CD14-positive monocyte (primary cell): Measurements from ENCODE around the gene UBR3. TPM values are rescaled to one million over a fixed set of nuclear protein-coding genes. Genes with fewer than 3 reads are reported as not detected.

Experiments used
- DNase-seq, 3 donors: peaks; one replicate each; pipeline ENCODE4 v3.0.0-alpha.2; 2011 to 2022
- H2AFZ ChIP-seq: 2 replicates; pipeline ENCODE4 v1.6.0; 2012; ENCODE audit warnings: mild to moderate bottlenecking, low read depth, low read length, inconsistent platforms; ENCODE audit not compliant: insufficient read depth, poor library complexity, severe bottlenecking
- H3K27ac ChIP-seq, 2 donors: 1 replicate in 1 of 2; 2 replicates in 1 of 2; pipeline ENCODE4 v1.5.1; 2012 to 2013; ENCODE audit warnings: low read length in 2 of 2, control low read depth in 1 of 2, inconsistent platforms in 1 of 2, low read depth in 1 of 2, mild to moderate bottlenecking in 1 of 2
- H3K27me3 ChIP-seq, 2 donors: one replicate each; pipeline versions ENCODE4 v1.6.0 to v1.6.1; 2011 to 2013; ENCODE audit warnings: low read length in 2 of 2; ENCODE audit not compliant: control insufficient read depth in 2 of 2, insufficient read depth in 2 of 2
- H3K36me3 ChIP-seq, 2 donors: replicated peaks in 1 of 2; 1 replicate in 1 of 2; 2 replicates in 1 of 2; pipeline versions ENCODE4 v1.5.1 to v1.6.1; 2012 to 2013; ENCODE audit warnings: low read length in 2 of 2, control low read depth in 1 of 2, inconsistent platforms in 1 of 2, mild to moderate bottlenecking in 1 of 2; ENCODE audit not compliant: insufficient read depth in 2 of 2, control insufficient read depth in 1 of 2
- H3K4me1 ChIP-seq, 2 donors: 1 replicate in 1 of 2; 2 replicates in 1 of 2; pipeline versions ENCODE4 v1.5.1 to v1.6.1; 2012 to 2013; ENCODE audit warnings: low read length in 2 of 2, control low read depth in 1 of 2, inconsistent platforms in 1 of 2, mild to moderate bottlenecking in 1 of 2, moderate library complexity in 1 of 2; ENCODE audit not compliant: insufficient read depth in 2 of 2, control insufficient read depth in 1 of 2
- H3K4me2 ChIP-seq: replicated peaks from 2 replicates; pipeline ENCODE3; 2012; ENCODE audit warnings: low read length, moderate library complexity, mild to moderate bottlenecking; ENCODE audit not compliant: poor library complexity, severe bottlenecking; ENCODE audit errors: extremely low read depth
- H3K4me3 ChIP-seq, 3 experiments: fragments of 200-600 bp in 1 of 3; sonication (generic) in 1 of 3; replicated peaks in 1 of 3; 1 replicate in 2 of 3; 2 replicates in 1 of 3; pipeline ENCODE4 v1.5.1; 2011 to 2013; ENCODE audit warnings: low read length in 3 of 3, mild to moderate bottlenecking in 3 of 3, control low read depth in 2 of 3, low read depth in 2 of 3, inconsistent platforms in 1 of 3, moderate library complexity in 1 of 3
- H3K79me2 ChIP-seq: 2 replicates; pipeline ENCODE4 v1.6.0; 2012; ENCODE audit warnings: mild to moderate bottlenecking, control low read depth, inconsistent platforms, low read length, moderate library complexity; ENCODE audit not compliant: insufficient read depth
- H3K9ac ChIP-seq: 2 replicates; pipeline ENCODE4 v1.6.0; 2017; ENCODE audit warnings: low read length, mild to moderate bottlenecking; ENCODE audit not compliant: insufficient read depth, poor library complexity, severe bottlenecking
- H3K9me3 ChIP-seq, 2 donors: replicated peaks in 1 of 2; 1 replicate in 1 of 2; 2 replicates in 1 of 2; pipeline versions ENCODE4 v1.5.1 to v1.6.1; 2012 to 2013; ENCODE audit warnings: low read length in 2 of 2, control low read depth in 1 of 2; ENCODE audit not compliant: control insufficient read depth in 1 of 2, insufficient read depth in 1 of 2
- H4K20me1 ChIP-seq: 2 replicates; pipeline ENCODE4 v1.6.0; 2012; ENCODE audit warnings: mild to moderate bottlenecking, low read length, control low read depth, moderate library complexity; ENCODE audit not compliant: insufficient read depth
- H3K27ac Mint-ChIP-seq, 7 donors: one replicate each; pipeline ENCODE4 v1.8.0; 2020; ENCODE audit warnings: mild to moderate bottlenecking in 7 of 7, mixed read lengths in 7 of 7, moderate library complexity in 6 of 7, inconsistent platforms in 2 of 7
- H3K27me3 Mint-ChIP-seq, 3 donors: one replicate each; pipeline ENCODE4 v1.8.0; 2021 to 2022; ENCODE audit warnings: low read depth in 3 of 3, mild to moderate bottlenecking in 3 of 3, mixed read lengths in 3 of 3, moderate library complexity in 3 of 3, inconsistent platforms in 1 of 3
- H3K36me3 Mint-ChIP-seq, 2 donors: one replicate each; pipeline ENCODE4 v1.8.0; 2020; ENCODE audit warnings: mixed read lengths in 2 of 2, inconsistent platforms in 1 of 2, mild to moderate bottlenecking in 1 of 2
- H3K4me1 Mint-ChIP-seq: one replicate; pipeline ENCODE4 v1.8.0; 2020; ENCODE audit warnings: mild to moderate bottlenecking, mixed read lengths
- H3K4me3 Mint-ChIP-seq, 2 donors: one replicate each; pipeline ENCODE4 v1.8.0; 2020; ENCODE audit warnings: mild to moderate bottlenecking in 2 of 2, mixed read lengths in 2 of 2, moderate library complexity in 1 of 2
- H3K9me3 Mint-ChIP-seq, 7 donors: one replicate each; pipeline ENCODE4 v1.8.0; 2020 to 2022; ENCODE audit warnings: mixed read lengths in 7 of 7, mild to moderate bottlenecking in 6 of 7, moderate library complexity in 6 of 7, inconsistent platforms in 2 of 7
- WGBS: methylation state at CpG from one replicate; pipeline ENCODE4 v1.1.5; 2013; ENCODE audit warnings: missing lambda C conversion rate; ENCODE audit not compliant: insufficient coverage; 5-methylcytosine and 5-hydroxymethylcytosine counted together
- intact Hi-C, 2 donors: fragments of 100-400 bp; cut with micrococcal nuclease; formaldehyde crosslinking; loops; one replicate each; pipeline versions ENCODE4 v1.15.0 to v1.15.1; 2023
- polyA plus RNA-seq, 3 donors: library from polyadenylated mRNA; depleted of rRNA in 1 of 3; unstranded in 2 of 3; stranded (reverse) in 1 of 3; fragments of 300-500 nt in 2 of 3; fragments of >200 nt in 1 of 3; fragmentation: Illumina TruSeq in 2 of 3; gene quantifications; 1 replicate in 2 of 3; 2 replicates in 1 of 3; pipeline ENCODE4 v1.2.3, GENCODE V29; 2012 to 2021
- TF ChIP-seq, protein P1 (sequence below): fragments of 200-600 bp; IDR thresholded peaks from one replicate; pipeline ENCODE4 v1.8.0; 2022; ENCODE audit warnings: antibody characterized with exemption, mild to moderate bottlenecking

Gene UBR3
- polyA plus RNA-seq, 3 donors, result 4.3 to 10.7 (median 4.7) TPM

- Mint-ChIP-seq H3K27ac (no peak overlapping the region), H3K36me3 (no peaks in the 10 kb centered on the region), H3K4me3 (no peak overlapping the region), H3K9me3 (no peaks in the 10 kb centered on the region), H3K4me1 (peaks cover 5% of the 10 kb centered on the region), H3K27me3 (peaks cover 0 to 3% (median 2%) of the 10 kb centered on the region in 3 donors)
- TF ChIP-seq, protein P1, sequence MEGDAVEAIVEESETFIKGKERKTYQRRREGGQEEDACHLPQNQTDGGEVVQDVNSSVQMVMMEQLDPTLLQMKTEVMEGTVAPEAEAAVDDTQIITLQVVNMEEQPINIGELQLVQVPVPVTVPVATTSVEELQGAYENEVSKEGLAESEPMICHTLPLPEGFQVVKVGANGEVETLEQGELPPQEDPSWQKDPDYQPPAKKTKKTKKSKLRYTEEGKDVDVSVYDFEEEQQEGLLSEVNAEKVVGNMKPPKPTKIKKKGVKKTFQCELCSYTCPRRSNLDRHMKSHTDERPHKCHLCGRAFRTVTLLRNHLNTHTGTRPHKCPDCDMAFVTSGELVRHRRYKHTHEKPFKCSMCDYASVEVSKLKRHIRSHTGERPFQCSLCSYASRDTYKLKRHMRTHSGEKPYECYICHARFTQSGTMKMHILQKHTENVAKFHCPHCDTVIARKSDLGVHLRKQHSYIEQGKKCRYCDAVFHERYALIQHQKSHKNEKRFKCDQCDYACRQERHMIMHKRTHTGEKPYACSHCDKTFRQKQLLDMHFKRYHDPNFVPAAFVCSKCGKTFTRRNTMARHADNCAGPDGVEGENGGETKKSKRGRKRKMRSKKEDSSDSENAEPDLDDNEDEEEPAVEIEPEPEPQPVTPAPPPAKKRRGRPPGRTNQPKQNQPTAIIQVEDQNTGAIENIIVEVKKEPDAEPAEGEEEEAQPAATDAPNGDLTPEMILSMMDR, result no peak
- Histone ChIP-seq H4K20me1 (no peaks in the 10 kb centered on the region), H3K36me3 (no peaks in the 10 kb centered on the region), H3K4me3 (no peak overlapping the region), H2AFZ (no peak overlapping the region), H3K79me2 (no peaks in the 10 kb centered on the region), H3K9ac (no peak overlapping the region), H3K4me1 (peaks cover 0 to 7% of the 10 kb centered on the region in 2 donors), H3K4me2 (no peak overlapping the region), H3K27ac (no peak overlapping the region), H3K27me3 (no peaks in the 10 kb centered on the region), H3K9me3 (no peaks in the 10 kb centered on the region)
- intact Hi-C loops, result no loop called here
- DNase-seq, result no peak
- WGBS, result no CpG with 5 or more reads among the region's 1 CpG
Observed at GRCh38 chr2:169782513-169782912, 44.7 kb upstream of the UBR3 start.

GRCh38 chr2:169790581-169790980 lies 36.7 kb upstream of the UBR3 start:
- intact Hi-C loops, result no loop called here
- Histone ChIP-seq H3K9me3 (no peaks in the 10 kb centered on the region), H3K27me3 (peaks cover 0 to 5% of the 10 kb centered on the region in 2 donors), H3K79me2 (no peaks in the 10 kb centered on the region), H3K9ac (no peak overlapping the region), H3K27ac (no peak overlapping the region), H2AFZ (no peak overlapping the region), H3K36me3 (no peaks in the 10 kb centered on the region), H3K4me1 (peaks cover 0 to 3% of the 10 kb centered on the region in 2 donors), H3K4me2 (no peak overlapping the region), H3K4me3 (no peak overlapping the region), H4K20me1 (no peaks in the 10 kb centered on the region)
- Mint-ChIP-seq H3K36me3 (no peaks in the 10 kb centered on the region), H3K9me3 (peaks cover 0 to 3% (median 0%) of the 10 kb centered on the region in 7 donors), H3K4me1 (peaks cover 10% of the 10 kb centered on the region), H3K27ac (no peak overlapping the region), H3K27me3 (peaks cover 10 to 17% (median 14%) of the 10 kb centered on the region in 3 donors), H3K4me3 (no peak overlapping the region)
- TF ChIP-seq, protein P1, result no peak
- WGBS, result 100% methylated on average over 1 of the region's 5 CpGs
- no peak for DNase-seq
